Thyroid gland (tissue), 4 donors: Measurements from ENCODE around the gene PTPRR. TPM values are rescaled to one million over a fixed set of nuclear protein-coding genes. Genes with fewer than 3 reads are reported as not detected.

ENCODE experiments used
- DNase-seq, 2 donors: peaks; one replicate each; pipeline ENCODE4 v3.0.0-alpha.2; 2019
- H3K27ac ChIP-seq, 3 donors: fragments of 200-600 bp; sonication (generic); 1 replicate in 2 of 3; 2 replicates in 1 of 3; pipeline ENCODE4 v1.5.1; 2016 to 2019; ENCODE audit warnings: mild to moderate bottlenecking in 1 of 3, moderate library complexity in 1 of 3
- H3K27me3 ChIP-seq: fragments of 200-600 bp; sonication (generic); one replicate; pipeline ENCODE4 v1.5.1; 2019
- H3K36me3 ChIP-seq, 2 donors: fragments of 200-600 bp; sonication (generic); one replicate each; pipeline ENCODE4 v1.5.1; 2016 to 2019
- H3K4me1 ChIP-seq, 2 donors: fragments of 200-600 bp; sonication (generic); one replicate each; pipeline ENCODE4 v1.5.1; 2017 to 2019
- H3K4me3 ChIP-seq, 3 donors: fragments of 200-600 bp; sonication (generic); replicated peaks in 1 of 3; 1 replicate in 2 of 3; 2 replicates in 1 of 3; pipeline ENCODE4 v1.5.1; 2016; ENCODE audit warnings: mild to moderate bottlenecking in 1 of 3
- H3K9me3 ChIP-seq: fragments of 200-600 bp; sonication (generic); one replicate; pipeline ENCODE4 v1.5.1; 2017
- CTCF ChIP-seq, 6 experiments: fragments of 200-600 bp in 3 of 6; fragments of 450-650 bp in 3 of 6; sonication (generic) in 3 of 6; IDR thresholded peaks; one replicate each; pipeline ENCODE4 v1.5.1; 2016 to 2019; ENCODE audit warnings: antibody characterized with exemption in 6 of 6, mild to moderate bottlenecking in 2 of 6, inconsistent platforms in 1 of 6, moderate library complexity in 1 of 6
- POLR2A ChIP-seq, 2 donors: fragments of 450-650 bp; IDR thresholded peaks; one replicate each; pipeline ENCODE4 v1.6.1; 2017; ENCODE audit warnings: antibody characterized with exemption in 2 of 2, mild to moderate bottlenecking in 2 of 2, moderate library complexity in 1 of 2
- WGBS, 2 donors: methylation state at CpG; one replicate each; pipeline ENCODE4 v1.1.5; 2017; 5-methylcytosine and 5-hydroxymethylcytosine counted together
- intact Hi-C: fragments of 100-400 bp; cut with DNase I; formaldehyde crosslinking; loops from one replicate; pipeline ENCODE4 v1.15.1; 2023
- total RNA-seq, 4 donors: library from RNA; depleted of rRNA; stranded (reverse); fragments of >200 nt; gene quantifications; one replicate each; pipeline ENCODE4 v1.2.3, GENCODE V29; 2016

PTPRR gene
- total RNA-seq, 4 donors from 2014 or later = 0.39 to 0.94 (median 0.67) TPM; not detected in 1

GRCh38 chr12:70752327-70752726, 168.2 kb downstream of the PTPRR start:
- no peak for DNase-seq
- Histone ChIP-seq H3K9me3 (no peaks in the 10 kb centered on the region), H3K4me3 (no peak overlapping the region), H3K4me1 (no peaks in the 10 kb centered on the region), H3K36me3 (no peaks in the 10 kb centered on the region), H3K27me3 (no peaks in the 10 kb centered on the region), H3K27ac (no peak overlapping the region)
- intact Hi-C loops = no loop called here
- TF ChIP-seq POLR2A (IDR thresholded peaks at IDR 0.05) (no peak), CTCF (IDR thresholded peaks at IDR 0.05) (no peak)
- WGBS, 2 donors = 83 to 86% methylated on average over 3 of the region's 3 CpGs

- intact Hi-C loops = no loop called here
- no peaks in the 10 kb centered on the region for H3K4me1 ChIP-seq
These were observed 170.6 kb downstream of the PTPRR start for GRCh38 chr12:70749931-70750330.

GRCh38 chr12:70748809-70749208, 171.7 kb downstream of the PTPRR start:
- Histone ChIP-seq H3K9me3 (no peaks in the 10 kb centered on the region), H3K36me3 (no peaks in the 10 kb centered on the region), H3K27ac (no peak overlapping the region), H3K4me3 (no peak overlapping the region), H3K27me3 (no peaks in the 10 kb centered on the region), H3K4me1 (no peaks in the 10 kb centered on the region)
- 98% methylated on average over 1 of the region's 1 CpG for WGBS, 2 donors
- TF ChIP-seq CTCF (IDR thresholded peaks at IDR 0.05) = no peak
- no peak for TF ChIP-seq POLR2A (IDR thresholded peaks at IDR 0.05)
- DNase-seq = no peak
- intact Hi-C loops = no loop called here

More at GRCh38 chr12:70749931-70750330, 170.6 kb downstream of the PTPRR start:
- H3K36me3 ChIP-seq = no peaks in the 10 kb centered on the region
- H3K27ac ChIP-seq = no peak overlapping the region
- no peak for DNase-seq
- WGBS, 2 donors = 89 to 91% methylated on average over 2 of the region's 2 CpGs
- H3K9me3 ChIP-seq = no peaks in the 10 kb centered on the region
- no peaks in the 10 kb centered on the region for H3K27me3 ChIP-seq
- H3K4me3 ChIP-seq = no peak overlapping the region
- no peak for TF ChIP-seq CTCF (IDR thresholded peaks at IDR 0.05)
- TF ChIP-seq POLR2A (IDR thresholded peaks at IDR 0.05) = no peak

GRCh38 chr12:70747445-70748260, 172.9 kb downstream of the PTPRR start:
- no peaks in the 10 kb centered on the region for H3K27me3 ChIP-seq
- H3K36me3 ChIP-seq = no peaks in the 10 kb centered on the region
- H3K27ac ChIP-seq = no peak overlapping the region
- H3K9me3 ChIP-seq = no peaks in the 10 kb centered on the region
- WGBS, 2 donors = 82 to 86% methylated on average over 6 of the region's 6 CpGs
- DNase-seq = no peak
- TF ChIP-seq POLR2A (IDR thresholded peaks at IDR 0.05) (no peak), CTCF (IDR thresholded peaks at IDR 0.05) (no peak)
- H3K4me1 ChIP-seq = no peaks in the 10 kb centered on the region
- intact Hi-C loops = no loop called here
- H3K4me3 ChIP-seq = no peak overlapping the region

GRCh38 chr12:70745048-70745447, 175.5 kb downstream of the PTPRR start:
- intact Hi-C loops = no loop called here
- 82 to 85% methylated on average over 7 of the region's 7 CpGs for WGBS, 2 donors
- Histone ChIP-seq H3K9me3 (no peaks in the 10 kb centered on the region), H3K27me3 (no peaks in the 10 kb centered on the region), H3K36me3 (no peaks in the 10 kb centered on the region), H3K27ac (no peak overlapping the region), H3K4me1 (no peaks in the 10 kb centered on the region), H3K4me3 (no peak overlapping the region)
- no peak for TF ChIP-seq POLR2A (IDR thresholded peaks at IDR 0.05)
- TF ChIP-seq CTCF (IDR thresholded peaks at IDR 0.05) = no peak
- DNase-seq = no peak
